ENCODE results near the gene ADGRE1.

ADGRE1 gene

GRCh38 chr19:6886277-6886897 is 992 bp upstream of the ADGRE1 start:
- DNase-seq: no peak

DNA sequence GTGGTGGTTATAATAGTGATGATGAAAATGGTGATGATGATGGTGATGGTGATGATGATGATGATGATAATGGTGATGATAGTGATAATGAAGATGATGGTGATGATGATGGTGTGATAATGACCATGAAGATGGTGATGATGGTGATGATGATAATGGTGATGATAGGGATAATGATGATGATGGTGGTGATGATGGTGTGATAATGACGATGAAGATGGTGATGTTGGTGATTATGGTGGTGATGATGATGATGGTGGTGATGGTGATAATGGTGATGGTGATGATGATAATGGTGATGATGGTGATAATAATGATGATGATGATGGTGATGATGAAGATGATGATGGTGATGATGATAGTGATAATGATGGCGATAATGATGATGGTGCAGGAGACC is 1.6 kb downstream of the ADGRE1 start:
- no peak for DNase-seq

GRCh38 chr19:6890401-6890913 is 3.1 kb downstream of the ADGRE1 start:
- DNase-seq: no peak

DNA sequence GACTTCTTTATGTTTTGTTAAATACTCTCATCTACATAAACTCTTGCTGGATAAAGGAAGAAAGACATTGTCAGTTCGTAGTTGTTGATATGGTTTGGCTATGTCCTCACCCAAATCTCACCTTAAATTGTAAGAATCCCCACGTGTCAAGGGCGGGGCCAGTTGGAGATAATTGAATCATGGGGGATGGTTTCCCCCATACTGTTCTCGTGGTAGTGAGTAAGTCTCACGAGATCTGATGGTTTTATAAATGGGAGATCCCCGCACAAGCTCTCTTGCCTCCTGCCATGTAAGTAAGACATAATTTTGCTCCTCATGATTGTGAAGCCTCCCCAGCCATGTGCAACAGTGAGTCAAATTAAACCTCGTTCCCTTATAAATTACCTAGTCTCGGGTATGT is 3.6 kb downstream of the ADGRE1 start:
- no peak for DNase-seq

DNA sequence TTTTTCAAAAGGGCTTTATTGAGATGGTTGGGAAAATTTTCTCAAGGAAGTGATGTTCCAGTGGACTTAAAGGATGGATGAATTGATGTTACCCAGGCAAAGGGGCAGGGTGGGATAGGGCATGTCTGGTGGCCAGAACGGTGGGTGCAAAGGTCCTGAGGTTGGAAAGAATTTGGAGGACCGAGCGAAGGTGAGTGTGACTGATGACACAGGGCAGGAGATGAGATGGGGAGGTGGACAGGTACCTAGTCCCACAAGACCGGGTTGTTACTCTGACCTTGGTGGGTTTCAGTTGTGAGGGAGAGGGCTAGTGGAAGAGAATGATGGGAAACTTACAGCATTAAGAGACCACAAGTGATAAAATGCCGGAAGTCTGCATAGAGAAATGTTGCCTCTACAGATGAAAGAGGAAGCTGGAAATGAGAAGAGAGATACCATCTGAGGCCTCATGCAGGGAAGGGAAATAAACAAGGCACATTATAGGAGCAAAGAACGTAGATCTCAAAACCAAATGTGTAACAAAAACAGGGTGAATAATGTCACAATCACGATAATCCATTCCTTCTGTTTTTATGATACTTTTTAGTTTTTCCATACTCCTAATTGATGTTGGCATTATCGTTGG is 4.5 kb downstream of the ADGRE1 start:
- no peak for DNase-seq

- DNase-seq: no peak
Measured at GRCh38 chr19:6894313-6894712, 6.9 kb downstream of the ADGRE1 start.

DNA sequence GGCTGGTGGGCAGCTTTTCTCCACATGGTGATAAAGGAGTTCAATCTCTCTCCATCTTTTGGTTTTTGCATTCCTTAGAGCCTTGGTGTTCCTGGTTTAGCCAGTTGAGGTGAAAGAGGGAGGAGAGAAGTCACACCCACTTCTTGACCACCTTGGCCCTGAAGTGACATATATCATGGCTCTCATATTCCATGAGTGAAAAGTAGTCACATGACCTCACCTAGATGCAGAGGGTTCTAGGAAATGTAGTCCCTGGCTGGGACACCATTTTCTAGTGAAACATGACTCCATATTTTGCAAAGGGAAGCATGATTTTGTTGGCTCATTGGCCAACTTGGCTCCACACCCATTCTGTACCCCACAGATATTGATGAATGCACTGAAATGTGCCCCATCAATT is 16.1 kb downstream of the ADGRE1 start:
- no peak for DNase-seq

- DNase-seq: no peak
Measured at GRCh38 chr19:6906559-6907060, 19.2 kb downstream of the ADGRE1 start.

- no peak for DNase-seq
Measured at GRCh38 chr19:6911523-6911922, 24.1 kb downstream of the ADGRE1 start.

GRCh38 chr19:6914321-6914720 is 26.9 kb downstream of the ADGRE1 start:
- DNase-seq: no peak

- no peak for DNase-seq
Measured at GRCh38 chr19:6916952-6917351, 29.6 kb downstream of the ADGRE1 start.

GRCh38 chr19:6925386-6925785 is 38.0 kb downstream of the ADGRE1 start:
- no peak for DNase-seq

GRCh38 chr19:6925801-6926751 is 38.7 kb downstream of the ADGRE1 start:
- DNase-seq: no peak

DNA sequence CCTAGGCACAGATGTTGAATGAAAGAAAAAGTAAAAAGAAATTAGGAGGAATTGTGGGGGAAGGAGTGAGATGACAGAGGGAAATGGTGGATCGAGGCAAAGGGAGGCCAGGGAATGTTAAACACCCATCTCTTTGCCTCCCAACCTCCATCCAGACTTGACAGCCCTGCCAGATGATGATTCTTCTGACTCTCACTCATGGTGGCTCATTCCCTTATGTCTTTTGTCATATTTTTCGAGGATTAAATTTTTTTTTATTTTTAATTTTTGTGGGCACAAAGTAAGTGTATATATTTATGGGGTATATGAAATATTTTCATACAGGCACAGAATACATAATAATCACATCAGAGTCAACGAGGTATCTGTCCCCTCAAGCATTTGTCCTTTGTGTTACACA is 42.8 kb downstream of the ADGRE1 start:
- no peak for DNase-seq

GRCh38 chr19:6935069-6935468 is 47.7 kb downstream of the ADGRE1 start:
- no peak for DNase-seq

- no peak for DNase-seq
Measured at GRCh38 chr19:6935618-6936017, 48.2 kb downstream of the ADGRE1 start.

DNA sequence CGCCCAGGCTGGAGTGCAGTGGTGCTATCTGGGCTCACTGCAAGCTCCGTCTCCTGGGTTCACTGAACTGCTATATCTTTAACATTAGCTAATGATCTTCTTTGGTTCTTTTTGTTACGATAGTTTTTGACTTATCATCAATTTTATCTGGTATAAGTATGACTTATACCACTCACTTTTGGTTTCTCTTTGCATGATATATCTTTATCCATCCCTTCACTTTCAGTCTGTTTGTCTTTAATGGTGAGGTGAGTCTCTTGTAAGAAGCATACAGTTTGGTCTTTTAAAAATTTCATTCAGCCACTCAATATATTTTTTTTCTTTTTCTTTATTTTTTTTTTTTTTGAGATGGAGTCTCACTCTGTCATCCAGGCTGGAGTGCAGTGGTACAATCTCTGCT is 58.4 kb downstream of the ADGRE1 start:
- no peak for DNase-seq

GRCh38 chr19:6947745-6948144 is 60.4 kb downstream of the ADGRE1 start:
- no peak for DNase-seq

GRCh38 chr19:6948884-6949283 is 61.5 kb downstream of the ADGRE1 start:
- no peak for DNase-seq

DNA sequence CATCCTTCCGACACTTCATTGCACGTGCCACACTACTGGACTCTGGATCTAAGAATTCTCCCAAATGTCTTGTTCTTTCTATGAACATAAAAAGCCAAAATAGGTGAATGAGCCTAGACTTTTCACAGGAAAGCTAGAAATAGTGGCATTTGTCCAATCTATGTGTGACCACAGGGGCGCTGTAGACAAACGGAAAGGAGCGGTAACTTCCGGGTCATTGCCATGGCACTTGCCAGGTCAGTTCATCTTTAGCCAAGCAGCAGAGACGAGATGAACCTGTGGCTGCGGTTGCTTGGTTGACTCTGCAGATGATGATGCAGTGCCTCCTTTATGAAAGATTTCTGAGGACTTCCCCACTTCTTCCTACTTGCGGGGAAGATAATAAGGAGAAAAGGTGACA is 65.6 kb downstream of the ADGRE1 start:
- no peak for DNase-seq

GRCh38 chr19:6955082-6955481 is 67.7 kb downstream of the ADGRE1 start:
- no peak for DNase-seq

GRCh38 chr19:6956573-6956972 is 69.2 kb downstream of the ADGRE1 start:
- DNase-seq: no peak

DNA sequence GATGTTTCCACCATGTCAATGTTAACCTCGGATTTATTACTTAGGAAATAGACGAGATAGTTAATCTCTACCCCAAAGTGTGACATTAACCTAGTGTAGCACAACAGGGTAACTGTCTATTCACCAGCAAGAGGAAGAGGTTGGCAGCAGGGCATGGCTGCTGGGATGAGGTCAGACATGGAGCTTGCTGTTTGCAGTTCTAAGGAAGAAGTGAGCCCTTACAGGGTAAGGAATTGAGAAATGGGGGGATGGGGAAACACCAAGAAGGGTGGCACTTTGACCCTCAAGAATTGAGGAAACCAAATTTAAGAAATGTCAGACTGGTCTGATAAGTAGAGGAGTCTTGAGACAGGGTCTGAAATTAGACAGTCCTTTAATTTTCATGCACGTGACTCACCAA is 71.4 kb downstream of the ADGRE1 start:
- no peak for DNase-seq
